Measurements from ENCODE around the gene GPT2.
A peak's percentile ranks its signal among the peaks of the same experiment; 100 is the strongest.

Gene GPT2

GRCh38 chr16:46903255-46903905, 19.2 kb downstream of the GPT2 start:
- no peak for TF ChIP-seq ZFX (IDR thresholded peaks at IDR 0.05)
- TF ChIP-seq CTCF (conservative IDR thresholded peaks at IDR 0.05) = no peak
- H3K27ac ChIP-seq = no peak overlapping the region

- no peak overlapping the region for H3K27ac ChIP-seq
- TF ChIP-seq CTCF (conservative IDR thresholded peaks at IDR 0.05) (no peak), ZFX (IDR thresholded peaks at IDR 0.05) (no peak)
Measured at GRCh38 chr16:46904471-46904870, 20.3 kb downstream of the GPT2 start.

- H3K27ac ChIP-seq = no peak overlapping the region
- no peak for TF ChIP-seq ZFX (IDR thresholded peaks at IDR 0.05)
- no peak for TF ChIP-seq CTCF (conservative IDR thresholded peaks at IDR 0.05)
Measured at GRCh38 chr16:46906360-46907060, 22.3 kb downstream of the GPT2 start.

GRCh38 chr16:46907061-46907774, 23.1 kb downstream of the GPT2 start:
- H3K27ac ChIP-seq = no peak overlapping the region

GRCh38 chr16:46908540-46909372, 24.6 kb downstream of the GPT2 start:
- no peak for TF ChIP-seq ZFX (IDR thresholded peaks at IDR 0.05)
- TF ChIP-seq CTCF (conservative IDR thresholded peaks at IDR 0.05) = peak; percentile 78

More at GRCh38 chr16:46907061-46907774, 23.1 kb downstream of the GPT2 start:
- TF ChIP-seq ZFX (IDR thresholded peaks at IDR 0.05) (no peak), CTCF (conservative IDR thresholded peaks at IDR 0.05) (no peak)

GRCh38 chr16:46911038-46911437, 26.9 kb downstream of the GPT2 start:
- TF ChIP-seq ZFX (IDR thresholded peaks at IDR 0.05) (no peak), CTCF (conservative IDR thresholded peaks at IDR 0.05) (no peak)
- no peak overlapping the region for H3K27ac ChIP-seq

More at GRCh38 chr16:46908540-46909372, 24.6 kb downstream of the GPT2 start:
- H3K27ac ChIP-seq = no peak overlapping the region

All from C4-2B (cell line).